Erythroblast (primary cell): ENCODE data around the gene CACNA1I.

ENCODE experiments used
- GATA1 ChIP-seq: IDR thresholded peaks from 2 replicates; pipeline ENCODE4 v1.6.1; 2011; ENCODE audit warnings: low read depth, mild to moderate bottlenecking, control low read depth, low read length, moderate library complexity
- POLR2A ChIP-seq: IDR thresholded peaks from 2 replicates; pipeline ENCODE4 v1.6.1; 2011; ENCODE audit warnings: mild to moderate bottlenecking, low read length

GRCh38 chr22:39580006-39580441 lies 9.5 kb downstream of the CACNA1I start:
- no peak for TF ChIP-seq POLR2A
- no peak for TF ChIP-seq GATA1
